Large intestine (tissue), 3 donors: Measurements from ENCODE around the gene ALS2. TPM values are rescaled to one million over a fixed set of nuclear protein-coding genes. Genes with fewer than 3 reads are reported as not detected.
"Not testable (repeated sequence)": the region's sequence is repeated elsewhere in the genome, so short reads cannot be mapped to it uniquely, and the experiment has no call there.

Experiments used
- DNase-seq, 2 donors: peaks; one replicate each; pipeline versions ENCODE4 v3.0.0 to v3.0.0-alpha.2; 2013
- H3K27ac ChIP-seq: one replicate; pipeline ENCODE4 v1.5.1; 2013; ENCODE audit warnings: low read length
- H3K27me3 ChIP-seq: 2 replicates; pipeline ENCODE4 v1.6.1; 2013; ENCODE audit warnings: low read length; ENCODE audit not compliant: control insufficient read depth, insufficient read depth
- H3K36me3 ChIP-seq: 2 replicates; pipeline ENCODE4 v1.6.1; 2013; ENCODE audit warnings: low read length; ENCODE audit not compliant: control insufficient read depth, insufficient read depth
- H3K4me1 ChIP-seq: one replicate; pipeline ENCODE4 v1.6.1; 2013; ENCODE audit warnings: low read length; ENCODE audit not compliant: control insufficient read depth, insufficient read depth
- H3K4me3 ChIP-seq: one replicate; pipeline ENCODE4 v1.5.1; 2013; ENCODE audit warnings: low read length
- H3K9me3 ChIP-seq: one replicate; pipeline ENCODE4 v1.6.1; 2013; ENCODE audit warnings: mild to moderate bottlenecking, low read depth, low read length, moderate library complexity; ENCODE audit not compliant: control insufficient read depth
- WGBS: methylation state at CpG from one replicate; pipeline ENCODE4 v1.1.5; 2013; ENCODE audit warnings: low lambda C conversion rate; ENCODE audit not compliant: insufficient coverage; 5-methylcytosine and 5-hydroxymethylcytosine counted together
- polyA plus RNA-seq: library from polyadenylated mRNA; unstranded; fragments of 120-200 nt; gene quantifications from one replicate; pipeline ENCODE4 v1.2.1, GENCODE V29; 2013

Gene ALS2
- polyA plus RNA-seq, 1 donor, result 29.8 TPM

GRCh38 chr2:201810604-201811003, 29.9 kb upstream of the ALS2 start:
- H3K36me3 ChIP-seq, H3K27me3 ChIP-seq, H3K9me3 ChIP-seq, H3K27ac ChIP-seq, H3K4me3 ChIP-seq: not testable (repeated sequence)
- WGBS, result no CpG with 5 or more reads among the region's 7 CpGs
- DNase-seq, result peak in 1 of 2 donors; percentile 19
- H3K4me1 ChIP-seq, result peaks cover 15% of the 10 kb centered on the region

- Histone ChIP-seq H3K36me3 (no peaks in the 10 kb centered on the region), H3K9me3 (no peaks in the 10 kb centered on the region), H3K27ac (no peak overlapping the region), H3K4me3 (no peak overlapping the region), H3K27me3 (no peaks in the 10 kb centered on the region), H3K4me1 (peaks cover 15% of the 10 kb centered on the region)
- no CpG with 5 or more reads among the region's 4 CpGs for WGBS
- DNase-seq, result no peak
These were observed 28.9 kb upstream of the ALS2 start for GRCh38 chr2:201809633-201810032.

GRCh38 chr2:201808027-201808426, 27.3 kb upstream of the ALS2 start:
- Histone ChIP-seq H3K36me3 (no peaks in the 10 kb centered on the region), H3K4me3 (no peak overlapping the region), H3K27me3 (no peaks in the 10 kb centered on the region), H3K4me1 (peaks cover 15% of the 10 kb centered on the region), H3K9me3 (no peaks in the 10 kb centered on the region), H3K27ac (no peak overlapping the region)
- DNase-seq, result no peak
- WGBS, result no CpG with 5 or more reads among the region's 2 CpGs

- Histone ChIP-seq H3K27ac (no peak overlapping the region), H3K36me3 (no peaks in the 10 kb centered on the region), H3K4me3 (no peak overlapping the region), H3K4me1 (peaks cover 15% of the 10 kb centered on the region), H3K9me3 (no peaks in the 10 kb centered on the region), H3K27me3 (no peaks in the 10 kb centered on the region)
- DNase-seq, result peak; percentile 6 to 10
- WGBS, result no CpG with 5 or more reads among the region's 8 CpGs
These were observed 26.8 kb upstream of the ALS2 start for GRCh38 chr2:201807452-201807999.

- H3K4me1 ChIP-seq, result peaks cover 15% of the 10 kb centered on the region
- H3K27me3 ChIP-seq, result no peaks in the 10 kb centered on the region
- 67% methylated on average over 2 of the region's 10 CpGs for WGBS
- peak within 1 kb of the TSS; percentile 46 for H3K27ac ChIP-seq
- DNase-seq, result peak; percentile 80 to 82
- no peaks in the 10 kb centered on the region for H3K9me3 ChIP-seq
- no peaks in the 10 kb centered on the region for H3K36me3 ChIP-seq
- no peak within 1 kb of the TSS for H3K4me3 ChIP-seq
These were observed 25.9 kb upstream of the ALS2 start, which contains the start of gene CDK15 for GRCh38 chr2:201806442-201807170. Gene CDK15 (plus strand): TSS chr2:201806537. CDS start chr2:201806665, 128 bp downstream.

GRCh38 chr2:201798914-201799285, 18.2 kb upstream of the ALS2 start:
- not testable (repeated sequence) for H3K4me3 ChIP-seq, H3K27me3 ChIP-seq, H3K27ac ChIP-seq, H3K36me3 ChIP-seq, H3K4me1 ChIP-seq, H3K9me3 ChIP-seq, DNase-seq
- no CpG with 5 or more reads among the region's 2 CpGs for WGBS

- WGBS, result 80% methylated on average over 3 of the region's 7 CpGs
These were observed 17.6 kb upstream of the ALS2 start for GRCh38 chr2:201798252-201798913.

GRCh38 chr2:201797175-201797840, 16.6 kb upstream of the ALS2 start:
- DNase-seq, result no peak
- Histone ChIP-seq H3K27ac (no peak overlapping the region), H3K9me3 (no peaks in the 10 kb centered on the region), H3K4me3 (no peak overlapping the region), H3K27me3 (no peaks in the 10 kb centered on the region), H3K36me3 (no peaks in the 10 kb centered on the region), H3K4me1 (no peaks in the 10 kb centered on the region)
- 100% methylated on average over 1 of the region's 5 CpGs for WGBS

More at GRCh38 chr2:201798252-201798913, 17.6 kb upstream of the ALS2 start:
- no peaks in the 10 kb centered on the region for H3K27me3 ChIP-seq
- H3K4me3 ChIP-seq, result no peak overlapping the region
- H3K27ac ChIP-seq, result no peak overlapping the region
- no peaks in the 10 kb centered on the region for H3K9me3 ChIP-seq
- no peak for DNase-seq
- no peaks in the 10 kb centered on the region for H3K36me3 ChIP-seq
- no peaks in the 10 kb centered on the region for H3K4me1 ChIP-seq

GRCh38 chr2:201796478-201796865, 15.7 kb upstream of the ALS2 start:
- Histone ChIP-seq H3K9me3 (no peaks in the 10 kb centered on the region), H3K4me3 (no peak overlapping the region), H3K27ac (no peak overlapping the region), H3K27me3 (no peaks in the 10 kb centered on the region), H3K36me3 (no peaks in the 10 kb centered on the region), H3K4me1 (no peaks in the 10 kb centered on the region)
- DNase-seq, result no peak

GRCh38 chr2:201795607-201796477, 15.1 kb upstream of the ALS2 start:
- Histone ChIP-seq H3K27ac (no peak overlapping the region), H3K9me3 (no peaks in the 10 kb centered on the region), H3K36me3 (no peaks in the 10 kb centered on the region), H3K4me3 (no peak overlapping the region), H3K27me3 (no peaks in the 10 kb centered on the region), H3K4me1 (no peaks in the 10 kb centered on the region)
- 0% methylated on average over 1 of the region's 5 CpGs for WGBS
- peak in 1 of 2 donors; percentile 20 for DNase-seq
